Mammary epithelial cell (primary cell): ENCODE results near the gene SUSD2.

ENCODE experiments used
- CTCF ChIP-seq, 2 donors: IDR thresholded peaks in 1 of 2; conservative IDR thresholded peaks in 1 of 2; 2 replicates each; pipeline ENCODE4 v1.5.1; 2011 to 2012; ENCODE audit warnings: inconsistent platforms in 2 of 2, low read length in 2 of 2, mild to moderate bottlenecking in 2 of 2, control low read depth in 1 of 2, low read depth in 1 of 2; ENCODE audit not compliant: insufficient read depth in 1 of 2; ENCODE audit errors: extremely low read depth in 1 of 2
- EZH2 ChIP-seq: IDR thresholded peaks from 2 replicates; pipeline ENCODE4 v1.6.1; 2012; ENCODE audit warnings: low read length, inconsistent platforms, borderline replicate concordance

GRCh38 chr22:24184057-24184798 lies 2.9 kb downstream of the SUSD2 start:
- TF ChIP-seq CTCF (conservative IDR thresholded peaks at IDR 0.05 in 1 of 2, IDR thresholded peaks at IDR 0.05 in 1 of 2; ENCODE audit: extremely low read depth in 1 of 2, insufficient read depth in 1 of 2, low read depth in 1 of 2, low read length in 2 of 2) (no peak), EZH2 (no peak)
